ENCODE data around the gene PTTG2. TPM values are rescaled to one million over a fixed set of nuclear protein-coding genes. Genes with fewer than 3 reads are reported as not detected.

Gene PTTG2
- polyA plus RNA-seq, 1 donor from 2014 or later, result not detected

DNA sequence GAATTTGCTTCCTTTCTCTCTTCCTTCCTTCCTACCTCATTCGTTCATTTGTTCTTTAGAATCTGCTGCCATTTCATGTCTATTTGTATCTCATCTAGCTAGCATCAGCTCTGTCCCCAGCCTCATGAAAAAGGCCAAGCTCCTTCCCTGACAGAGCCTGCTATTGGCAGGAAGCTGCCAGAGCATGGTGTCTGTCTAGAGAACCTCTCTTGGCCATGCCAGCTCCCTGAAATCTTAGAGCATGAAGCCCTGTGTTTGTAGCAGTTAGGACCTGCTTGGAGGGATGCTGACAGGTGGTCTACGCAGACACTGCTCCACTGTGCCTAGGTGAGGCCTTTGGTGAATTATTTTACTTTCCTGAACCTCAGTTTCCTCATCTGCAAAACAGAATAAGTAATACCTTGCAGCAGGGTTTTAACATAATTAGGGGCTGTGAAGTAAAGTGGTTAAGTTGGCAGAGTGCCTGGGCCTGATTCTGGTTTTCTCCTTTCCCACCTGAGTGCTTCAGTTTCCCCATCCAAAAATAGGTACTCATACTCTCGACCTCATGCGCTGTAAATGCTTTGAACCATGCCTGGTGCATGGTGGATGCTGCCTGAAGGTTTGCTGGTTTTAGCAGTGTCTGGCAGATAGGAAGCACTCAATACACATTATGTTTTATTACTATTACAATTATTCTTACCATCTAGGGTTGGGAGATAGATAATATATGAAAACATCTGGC lies 4.7 kb downstream of the PTTG2 start:
- no peaks in the 10 kb centered on the region for H3K9me3 ChIP-seq (ENCODE audit: low read length)
- H3K27ac ChIP-seq (ENCODE audit: low read length), result no peak overlapping the region
- no peak overlapping the region for H3K9ac ChIP-seq (ENCODE audit: low read length)
- H3K36me3 ChIP-seq (ENCODE audit: insufficient read depth, low read length), result no peaks in the 10 kb centered on the region
- no peaks in the 10 kb centered on the region for H4K20me1 ChIP-seq (ENCODE audit: insufficient read depth)
- no peak overlapping the region for H3K4me2 ChIP-seq (ENCODE audit: low read length)
- H3K79me2 ChIP-seq (replicated peaks; ENCODE audit: insufficient read depth, low read length), result no peaks in the 10 kb centered on the region
- no peaks in the 10 kb centered on the region for H3F3A ChIP-seq (ENCODE audit: insufficient read depth, low read length, poor library complexity, severe bottlenecking)
- TF ChIP-seq SMC3 (conservative IDR thresholded peaks at IDR 0.05; ENCODE audit: poor library complexity) (no peak), TAF1 (IDR thresholded peaks at IDR 0.05; ENCODE audit: low read depth) (no peak), EP300 (conservative IDR thresholded peaks at IDR 0.05; ENCODE audit: poor library complexity, severe bottlenecking) (no peak), RAD21 (conservative IDR thresholded peaks at IDR 0.05) (no peak), EZH2 (IDR thresholded peaks at IDR 0.05; ENCODE audit: borderline replicate concordance, insufficient read depth, low read length, poor library complexity, severe bottlenecking) (no peak), POLR2AphosphoS5 (IDR thresholded peaks at IDR 0.05) (no peak), MXI1 (conservative IDR thresholded peaks at IDR 0.05; ENCODE audit: poor library complexity, severe bottlenecking) (no peak)
- TF ChIP-seq, protein P1, sequence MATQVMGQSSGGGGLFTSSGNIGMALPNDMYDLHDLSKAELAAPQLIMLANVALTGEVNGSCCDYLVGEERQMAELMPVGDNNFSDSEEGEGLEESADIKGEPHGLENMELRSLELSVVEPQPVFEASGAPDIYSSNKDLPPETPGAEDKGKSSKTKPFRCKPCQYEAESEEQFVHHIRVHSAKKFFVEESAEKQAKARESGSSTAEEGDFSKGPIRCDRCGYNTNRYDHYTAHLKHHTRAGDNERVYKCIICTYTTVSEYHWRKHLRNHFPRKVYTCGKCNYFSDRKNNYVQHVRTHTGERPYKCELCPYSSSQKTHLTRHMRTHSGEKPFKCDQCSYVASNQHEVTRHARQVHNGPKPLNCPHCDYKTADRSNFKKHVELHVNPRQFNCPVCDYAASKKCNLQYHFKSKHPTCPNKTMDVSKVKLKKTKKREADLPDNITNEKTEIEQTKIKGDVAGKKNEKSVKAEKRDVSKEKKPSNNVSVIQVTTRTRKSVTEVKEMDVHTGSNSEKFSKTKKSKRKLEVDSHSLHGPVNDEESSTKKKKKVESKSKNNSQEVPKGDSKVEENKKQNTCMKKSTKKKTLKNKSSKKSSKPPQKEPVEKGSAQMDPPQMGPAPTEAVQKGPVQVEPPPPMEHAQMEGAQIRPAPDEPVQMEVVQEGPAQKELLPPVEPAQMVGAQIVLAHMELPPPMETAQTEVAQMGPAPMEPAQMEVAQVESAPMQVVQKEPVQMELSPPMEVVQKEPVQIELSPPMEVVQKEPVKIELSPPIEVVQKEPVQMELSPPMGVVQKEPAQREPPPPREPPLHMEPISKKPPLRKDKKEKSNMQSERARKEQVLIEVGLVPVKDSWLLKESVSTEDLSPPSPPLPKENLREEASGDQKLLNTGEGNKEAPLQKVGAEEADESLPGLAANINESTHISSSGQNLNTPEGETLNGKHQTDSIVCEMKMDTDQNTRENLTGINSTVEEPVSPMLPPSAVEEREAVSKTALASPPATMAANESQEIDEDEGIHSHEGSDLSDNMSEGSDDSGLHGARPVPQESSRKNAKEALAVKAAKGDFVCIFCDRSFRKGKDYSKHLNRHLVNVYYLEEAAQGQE (IDR thresholded peaks at IDR 0.05; ENCODE audit: borderline replicate concordance), result no peak
- TF ChIP-seq, protein P2, sequence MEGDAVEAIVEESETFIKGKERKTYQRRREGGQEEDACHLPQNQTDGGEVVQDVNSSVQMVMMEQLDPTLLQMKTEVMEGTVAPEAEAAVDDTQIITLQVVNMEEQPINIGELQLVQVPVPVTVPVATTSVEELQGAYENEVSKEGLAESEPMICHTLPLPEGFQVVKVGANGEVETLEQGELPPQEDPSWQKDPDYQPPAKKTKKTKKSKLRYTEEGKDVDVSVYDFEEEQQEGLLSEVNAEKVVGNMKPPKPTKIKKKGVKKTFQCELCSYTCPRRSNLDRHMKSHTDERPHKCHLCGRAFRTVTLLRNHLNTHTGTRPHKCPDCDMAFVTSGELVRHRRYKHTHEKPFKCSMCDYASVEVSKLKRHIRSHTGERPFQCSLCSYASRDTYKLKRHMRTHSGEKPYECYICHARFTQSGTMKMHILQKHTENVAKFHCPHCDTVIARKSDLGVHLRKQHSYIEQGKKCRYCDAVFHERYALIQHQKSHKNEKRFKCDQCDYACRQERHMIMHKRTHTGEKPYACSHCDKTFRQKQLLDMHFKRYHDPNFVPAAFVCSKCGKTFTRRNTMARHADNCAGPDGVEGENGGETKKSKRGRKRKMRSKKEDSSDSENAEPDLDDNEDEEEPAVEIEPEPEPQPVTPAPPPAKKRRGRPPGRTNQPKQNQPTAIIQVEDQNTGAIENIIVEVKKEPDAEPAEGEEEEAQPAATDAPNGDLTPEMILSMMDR (IDR thresholded peaks at IDR 0.05; ENCODE audit: poor library complexity, severe bottlenecking), result no peak
- no peak overlapping the region for H3K4me3 ChIP-seq (ENCODE audit: low read length)
- H3K27me3 ChIP-seq (ENCODE audit: insufficient read depth, low read depth, low read length), result no peaks in the 10 kb centered on the region
- H2AFZ ChIP-seq (ENCODE audit: low read depth, low read length), result no peak overlapping the region
- H3K9me2 ChIP-seq (ENCODE audit: insufficient read depth, low read length), result no peaks in the 10 kb centered on the region

DNA sequence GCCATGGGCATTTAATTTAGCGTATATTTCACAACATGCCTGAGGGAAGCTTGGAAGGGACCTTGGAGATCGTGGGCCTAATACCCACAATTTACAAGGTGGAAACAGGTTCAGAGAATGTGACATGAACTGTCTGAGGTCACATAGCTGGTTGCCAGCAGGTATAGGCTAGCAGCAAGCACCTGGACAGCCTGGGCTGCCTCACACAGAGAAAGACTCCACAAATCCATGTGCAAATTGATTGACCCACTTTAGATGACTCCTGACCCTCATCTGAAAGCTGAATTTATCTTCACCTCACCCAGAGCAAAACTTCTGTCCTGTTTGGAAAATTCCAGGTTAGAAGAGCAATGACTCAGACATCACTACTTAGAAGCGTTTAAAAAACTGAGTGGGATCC lies 5.8 kb downstream of the PTTG2 start:
- Histone ChIP-seq H3K4me2 (ENCODE audit: low read length) (no peak overlapping the region), H3K27ac (ENCODE audit: low read length) (no peak overlapping the region), H3F3A (ENCODE audit: insufficient read depth, low read length, poor library complexity, severe bottlenecking) (no peaks in the 10 kb centered on the region), H3K9me2 (ENCODE audit: insufficient read depth, low read length) (no peaks in the 10 kb centered on the region), H3K4me3 (ENCODE audit: low read length) (no peak overlapping the region), H3K27me3 (ENCODE audit: insufficient read depth, low read depth, low read length) (no peaks in the 10 kb centered on the region), H3K79me2 (replicated peaks; ENCODE audit: insufficient read depth, low read length) (no peaks in the 10 kb centered on the region), H2AFZ (ENCODE audit: low read depth, low read length) (no peak overlapping the region), H3K36me3 (ENCODE audit: insufficient read depth, low read length) (no peaks in the 10 kb centered on the region), H3K9me3 (ENCODE audit: low read length) (no peaks in the 10 kb centered on the region), H4K20me1 (ENCODE audit: insufficient read depth) (no peaks in the 10 kb centered on the region), H3K9ac (ENCODE audit: low read length) (no peak overlapping the region)
- TF ChIP-seq POLR2AphosphoS5 (IDR thresholded peaks at IDR 0.05) (no peak), RAD21 (conservative IDR thresholded peaks at IDR 0.05) (no peak), EP300 (conservative IDR thresholded peaks at IDR 0.05; ENCODE audit: poor library complexity, severe bottlenecking) (no peak), MXI1 (conservative IDR thresholded peaks at IDR 0.05; ENCODE audit: poor library complexity, severe bottlenecking) (no peak), EZH2 (IDR thresholded peaks at IDR 0.05; ENCODE audit: borderline replicate concordance, insufficient read depth, low read length, poor library complexity, severe bottlenecking) (no peak)
- TF ChIP-seq, protein P1 (IDR thresholded peaks at IDR 0.05; ENCODE audit: borderline replicate concordance), result no peak
- TF ChIP-seq, protein P2 (IDR thresholded peaks at IDR 0.05; ENCODE audit: poor library complexity, severe bottlenecking), result no peak

Data from neural cell (in vitro differentiated cells).